DOHH2 (cell line): ENCODE measurements around the gene ALOX5AP.

Source experiments
- H3F3A ChIP-seq: fragments of 200-600 bp; sonication (generic), shearing (Covaris generic); 2 replicates; pipeline ENCODE4 v1.6.0; 2016; ENCODE audit warnings: antibody characterized with exemption, mild to moderate bottlenecking; ENCODE audit not compliant: control insufficient read depth, insufficient read depth
- H3K27ac ChIP-seq: fragments of 200-600 bp; sonication (generic); 2 replicates; pipeline ENCODE4 v1.5.1; 2014; ENCODE audit warnings: low read depth, mild to moderate bottlenecking, low read length, moderate library complexity
- H3K27me3 ChIP-seq: fragments of 200-600 bp; sonication (generic); 2 replicates; pipeline ENCODE4 v1.6.1; 2014; ENCODE audit warnings: mild to moderate bottlenecking, low read length, mixed read lengths; ENCODE audit not compliant: control insufficient read depth
- H3K36me3 ChIP-seq: fragments of 200-600 bp; sonication (generic); 2 replicates; pipeline ENCODE4 v1.6.1; 2014; ENCODE audit warnings: mild to moderate bottlenecking, low read length, moderate library complexity, mixed read lengths; ENCODE audit not compliant: control insufficient read depth
- H3K4me1 ChIP-seq: fragments of 200-600 bp; sonication (generic); 2 replicates; pipeline ENCODE4 v1.6.1; 2014; ENCODE audit warnings: mild to moderate bottlenecking, low read length, mixed read lengths; ENCODE audit not compliant: control insufficient read depth
- H3K4me2 ChIP-seq: fragments of 200-600 bp; sonication (generic); 2 replicates; pipeline ENCODE4 v1.6.0; 2014; ENCODE audit warnings: mild to moderate bottlenecking, low read length, moderate library complexity
- H3K4me3 ChIP-seq: fragments of 200-600 bp; sonication (generic); 2 replicates; pipeline ENCODE4 v1.5.1; 2014; ENCODE audit warnings: mild to moderate bottlenecking, low read length, mixed read lengths
- H3K79me2 ChIP-seq: fragments of 200-600 bp; sonication (generic); 2 replicates; pipeline ENCODE4 v1.6.1; 2014; ENCODE audit warnings: mild to moderate bottlenecking, low read length, mixed read lengths; ENCODE audit not compliant: control insufficient read depth
- H3K9me2 ChIP-seq: fragments of 200-600 bp; sonication (generic); replicated peaks from 2 replicates; pipeline ENCODE4 v1.6.1; 2014; ENCODE audit warnings: mild to moderate bottlenecking, low read length, mixed read lengths; ENCODE audit not compliant: control insufficient read depth
- H3K9me3 ChIP-seq: fragments of 200-600 bp; sonication (generic); 2 replicates; pipeline ENCODE4 v1.6.1; 2014; ENCODE audit warnings: antibody characterized with exemption, low read length, mixed read lengths; ENCODE audit not compliant: control insufficient read depth, insufficient read depth
- H4K20me1 ChIP-seq: fragments of 200-600 bp; sonication (generic); 2 replicates; pipeline ENCODE4 v1.6.0; 2014; ENCODE audit warnings: low read depth, mild to moderate bottlenecking, antibody characterized with exemption, low read length, moderate library complexity; ENCODE audit not compliant: control insufficient read depth, insufficient read depth
- CTCF ChIP-seq: fragments of 200-600 bp; sonication (generic); IDR thresholded peaks from one replicate; pipeline ENCODE4 v1.5.1; 2014; ENCODE audit warnings: antibody characterized with exemption, mild to moderate bottlenecking, low read depth, low read length; ENCODE audit not compliant: poor library complexity, severe bottlenecking
- EZH2phosphoT487 ChIP-seq: fragments of 200-600 bp; sonication (generic); IDR thresholded peaks from 2 replicates; pipeline ENCODE4 v1.6.1; 2017; ENCODE audit warnings: borderline replicate concordance, mild to moderate bottlenecking, antibody characterized with exemption, low read length, moderate library complexity, mixed read lengths

The ALOX5AP gene

GRCh38 chr13:30787738-30788525 is 52.6 kb downstream of the ALOX5AP start:
- Histone ChIP-seq H3K9me3 (no peaks in the 10 kb centered on the region), H3K4me2 (no peak overlapping the region), H3K4me3 (no peak overlapping the region), H3K27ac (no peak overlapping the region), H3K27me3 (no peaks in the 10 kb centered on the region), H3K9me2 (no peaks in the 10 kb centered on the region), H3K79me2 (no peaks in the 10 kb centered on the region), H3K4me1 (no peaks in the 10 kb centered on the region), H4K20me1 (no peaks in the 10 kb centered on the region), H3K36me3 (no peaks in the 10 kb centered on the region), H3F3A (no peaks in the 10 kb centered on the region)
- TF ChIP-seq CTCF = no peak

DNA sequence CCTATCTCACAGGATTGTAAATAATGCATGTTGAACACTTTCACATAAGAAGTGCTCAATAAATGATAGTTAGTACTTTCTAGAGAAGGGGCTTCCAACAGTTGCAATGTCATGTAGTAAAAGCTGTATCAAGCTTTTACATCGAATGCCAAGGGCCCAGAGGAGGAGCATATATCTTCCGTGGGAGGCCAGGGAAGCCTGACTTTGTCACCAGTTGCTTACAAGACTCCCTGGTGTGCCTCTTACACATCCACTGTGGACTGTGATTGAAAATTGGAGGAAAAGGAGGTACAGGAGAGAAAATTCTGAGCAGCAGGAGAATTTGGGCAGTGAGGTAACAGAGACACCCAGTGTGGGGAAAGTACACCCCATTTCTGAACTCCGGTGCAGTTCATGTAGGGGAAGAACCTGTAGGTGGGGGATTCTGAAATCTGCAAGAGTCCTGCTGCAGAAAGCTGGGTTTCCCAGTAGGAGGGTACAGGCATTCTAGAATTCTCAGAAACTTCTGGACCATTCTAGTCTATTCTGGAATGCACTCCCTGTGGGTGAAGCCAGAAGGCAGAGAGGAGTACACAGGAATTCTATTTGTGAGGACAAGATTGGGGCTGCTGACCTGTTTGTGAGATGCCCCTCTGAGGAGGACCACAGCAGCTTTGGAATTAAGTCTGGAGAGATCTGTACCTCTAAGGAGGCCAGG is 54.0 kb downstream of the ALOX5AP start:
- Histone ChIP-seq H3K36me3 (no peaks in the 10 kb centered on the region), H3K79me2 (no peaks in the 10 kb centered on the region), H3K9me2 (no peaks in the 10 kb centered on the region), H4K20me1 (no peaks in the 10 kb centered on the region), H3F3A (no peaks in the 10 kb centered on the region), H3K4me3 (no peak overlapping the region), H3K27ac (no peak overlapping the region), H3K27me3 (no peaks in the 10 kb centered on the region), H3K4me2 (no peak overlapping the region), H3K4me1 (no peaks in the 10 kb centered on the region), H3K9me3 (no peaks in the 10 kb centered on the region)
- TF ChIP-seq CTCF (no peak), EZH2phosphoT487 (no peak)

- H3K36me3 ChIP-seq = no peaks in the 10 kb centered on the region
These were observed 55.2 kb downstream of the ALOX5AP start for GRCh38 chr13:30790592-30790991.

More at GRCh38 chr13:30790592-30790991, 55.2 kb downstream of the ALOX5AP start:
- Histone ChIP-seq H3K79me2 (no peaks in the 10 kb centered on the region), H3K27ac (no peak overlapping the region), H3K27me3 (0 out of 2 replicates have a peak, but pooled peaks cover 3% of the 10 kb centered on the region), H4K20me1 (no peaks in the 10 kb centered on the region), H3K4me3 (no peak overlapping the region), H3K9me3 (no peaks in the 10 kb centered on the region), H3K9me2 (no peaks in the 10 kb centered on the region), H3K4me2 (no peak overlapping the region), H3F3A (no peaks in the 10 kb centered on the region), H3K4me1 (no peaks in the 10 kb centered on the region)
- TF ChIP-seq EZH2phosphoT487 (no peak), CTCF (no peak)
